OCI-LY7 (cell line): ENCODE measurements around the gene BHLHE41. TPM values are rescaled to one million over a fixed set of nuclear protein-coding genes. Genes with fewer than 3 reads are reported as not detected.

Experiments used
- BruUV-seq: library from RNA; stranded (reverse); fragments of 400-500 nt; replicated peaks from 2 replicates; lab custom pipeline; 2021; lab: Mats Ljungman, UMichigan
- CTCF ChIA-PET: fragments of 300-600 bp; sonication (Branson Sonifier 250); formaldehyde crosslinking; loops from one replicate; lab custom pipeline; 2022; ENCODE audit warnings: antibody characterized with exemption; ENCODE audit not compliant: unreplicated experiment; lab: Charles Lee
- POLR2A ChIA-PET: fragments of 300-600 bp; sonication (Branson Sonifier 250); formaldehyde crosslinking; loops from one replicate; lab custom pipeline; 2022; ENCODE audit warnings: antibody characterized with exemption; lab: Charles Lee
- DNase-seq: peaks from one replicate; pipeline ENCODE4 v3.0.0-alpha.2; 2015; ENCODE audit warnings: low spot score
- H2AFZ ChIP-seq: fragments of 200-600 bp; sonication (generic), shearing (Covaris generic); 2 replicates; pipeline ENCODE4 v1.6.1; 2014; ENCODE audit warnings: mild to moderate bottlenecking, antibody characterized with exemption, low read length, moderate library complexity
- H3K27ac ChIP-seq: fragments of 200-600 bp; sonication (generic); 2 replicates; pipeline ENCODE4 v1.5.1; 2014; ENCODE audit warnings: mixed run types, low read depth, mild to moderate bottlenecking, moderate library complexity, low read length, inconsistent platforms; ENCODE audit not compliant: poor library complexity, severe bottlenecking
- H3K36me3 ChIP-seq: fragments of 200-600 bp; sonication (generic); 2 replicates; pipeline ENCODE4 v1.6.1; 2014; ENCODE audit warnings: mild to moderate bottlenecking, antibody characterized with exemption, low read length, moderate library complexity, mixed read lengths; ENCODE audit not compliant: insufficient read depth
- H3K4me1 ChIP-seq: fragments of 200-600 bp; sonication (generic); 2 replicates; pipeline ENCODE4 v1.5.1; 2014; ENCODE audit warnings: mild to moderate bottlenecking, low read length; ENCODE audit not compliant: insufficient read depth, poor library complexity, severe bottlenecking
- H3K4me2 ChIP-seq: fragments of 200-600 bp; sonication (generic); 2 replicates; pipeline ENCODE4 v1.6.1; 2014; ENCODE audit warnings: mild to moderate bottlenecking, low read length
- H3K4me3 ChIP-seq: fragments of 200-600 bp; sonication (generic); 2 replicates; pipeline ENCODE4 v1.5.1; 2014; ENCODE audit warnings: mild to moderate bottlenecking, low read depth, low read length; ENCODE audit not compliant: poor library complexity, severe bottlenecking
- H3K79me2 ChIP-seq: fragments of 200-600 bp; sonication (generic); 2 replicates; pipeline ENCODE4 v1.6.1; 2016; ENCODE audit warnings: low read depth, mild to moderate bottlenecking, low read length, moderate library complexity, mixed read lengths; ENCODE audit not compliant: insufficient read depth
- H3K9me2 ChIP-seq: fragments of 200-600 bp; sonication (generic); 2 replicates; pipeline ENCODE4 v1.6.1; 2016; ENCODE audit warnings: mild to moderate bottlenecking, low read length, mixed read lengths; ENCODE audit not compliant: insufficient read depth
- H3K9me3 ChIP-seq: fragments of 200-600 bp; sonication (generic); 2 replicates; pipeline ENCODE4 v1.6.1; 2014; ENCODE audit warnings: mild to moderate bottlenecking, mixed run types, low read length, mixed read lengths
- H4K20me1 ChIP-seq: fragments of 200-600 bp; sonication (generic); 2 replicates; pipeline ENCODE4 v1.6.1; 2014; ENCODE audit warnings: mild to moderate bottlenecking, antibody characterized with exemption, low read length, moderate library complexity, mixed read lengths; ENCODE audit not compliant: insufficient read depth
- EZH2phosphoT487 ChIP-seq: fragments of 200-600 bp; sonication (generic); IDR thresholded peaks from 2 replicates; pipeline ENCODE4 v1.6.1; 2018; ENCODE audit warnings: low read depth, borderline replicate concordance, mild to moderate bottlenecking, mixed run types, antibody characterized with exemption, low read length, moderate library complexity, mixed read lengths
- intact Hi-C: fragments of 100-400 bp; cut with micrococcal nuclease; formaldehyde crosslinking; loops from one replicate; pipeline ENCODE4 v1.10.0; 2022; ENCODE audit not compliant: unreplicated experiment
- total RNA-seq, 2 experiments: library from RNA; depleted of rRNA in 1 of 2; stranded (reverse); fragments of >200 nt in 1 of 2; shearing (Covaris generic) in 1 of 2; gene quantifications; 2 replicates each; pipeline ENCODE4 v1.2.3, GENCODE V29; 2014 to 2022
- TF ChIP-seq, protein P1 (sequence below): fragments of 200-600 bp; sonication (generic); conservative IDR thresholded peaks from 2 replicates; pipeline ENCODE4 v1.5.1; 2014; ENCODE audit warnings: mild to moderate bottlenecking, antibody characterized with exemption, low read length, moderate library complexity, mixed read lengths

Gene BHLHE41
- total RNA-seq, 2 experiments from 2014 or later: not detected

- intact Hi-C loops: loop anchor here (2.0 to 5.0 kb wide), 2 partner anchors 555 to 916 kb away; partner anchors contain the start of gene TM7SF3
- no peaks in the 10 kb centered on the region for H3K4me1 ChIP-seq
- no peak overlapping the region for H3K4me2 ChIP-seq
- no TSS peak for BruUV-seq
- TF ChIP-seq EZH2phosphoT487: no peak
- TF ChIP-seq, protein P1, sequence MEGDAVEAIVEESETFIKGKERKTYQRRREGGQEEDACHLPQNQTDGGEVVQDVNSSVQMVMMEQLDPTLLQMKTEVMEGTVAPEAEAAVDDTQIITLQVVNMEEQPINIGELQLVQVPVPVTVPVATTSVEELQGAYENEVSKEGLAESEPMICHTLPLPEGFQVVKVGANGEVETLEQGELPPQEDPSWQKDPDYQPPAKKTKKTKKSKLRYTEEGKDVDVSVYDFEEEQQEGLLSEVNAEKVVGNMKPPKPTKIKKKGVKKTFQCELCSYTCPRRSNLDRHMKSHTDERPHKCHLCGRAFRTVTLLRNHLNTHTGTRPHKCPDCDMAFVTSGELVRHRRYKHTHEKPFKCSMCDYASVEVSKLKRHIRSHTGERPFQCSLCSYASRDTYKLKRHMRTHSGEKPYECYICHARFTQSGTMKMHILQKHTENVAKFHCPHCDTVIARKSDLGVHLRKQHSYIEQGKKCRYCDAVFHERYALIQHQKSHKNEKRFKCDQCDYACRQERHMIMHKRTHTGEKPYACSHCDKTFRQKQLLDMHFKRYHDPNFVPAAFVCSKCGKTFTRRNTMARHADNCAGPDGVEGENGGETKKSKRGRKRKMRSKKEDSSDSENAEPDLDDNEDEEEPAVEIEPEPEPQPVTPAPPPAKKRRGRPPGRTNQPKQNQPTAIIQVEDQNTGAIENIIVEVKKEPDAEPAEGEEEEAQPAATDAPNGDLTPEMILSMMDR: no peak
- no peak overlapping the region for H3K4me3 ChIP-seq
- no peak overlapping the region for H3K27ac ChIP-seq
- POLR2A ChIA-PET: interaction anchor here (1.0 kb wide), 1 partner anchor 10 kb away, joined by 4 read pairs; no protein-coding TSS in a partner anchor
- no peaks in the 10 kb centered on the region for H3K9me3 ChIP-seq
- H2AFZ ChIP-seq: no peak overlapping the region
- no peaks in the 10 kb centered on the region for H3K36me3 ChIP-seq
- no peak for DNase-seq
- H3K79me2 ChIP-seq: no peaks in the 10 kb centered on the region
- CTCF ChIA-PET: no interaction called here
- H3K9me2 ChIP-seq: no peaks in the 10 kb centered on the region
- no peaks in the 10 kb centered on the region for H4K20me1 ChIP-seq
Observed at GRCh38 chr12:26096036-26096435, 28.8 kb downstream of the BHLHE41 start.

DNA sequence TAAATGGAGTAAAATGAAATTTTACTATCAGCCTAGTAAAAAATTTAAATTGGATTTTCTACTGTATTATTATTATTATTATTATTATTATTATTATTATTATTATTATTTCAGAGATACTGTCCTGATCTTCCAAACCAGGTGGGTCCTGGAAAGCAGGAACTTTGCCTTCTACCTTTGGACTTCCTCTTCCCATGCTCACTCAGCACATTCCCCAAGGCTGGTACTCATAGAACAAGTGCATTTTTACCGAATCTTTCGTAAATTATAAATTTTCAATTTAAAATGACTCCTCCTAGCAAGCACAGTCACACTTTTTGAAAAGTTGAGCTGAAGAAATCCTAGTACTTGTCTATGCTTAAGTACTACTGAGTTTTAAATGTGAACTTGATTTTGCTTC lies 29.7 kb downstream of the BHLHE41 start:
- intact Hi-C loops: loop anchor here (5.0 kb wide), 1 partner anchor 917 kb away; the partner anchor contains the start of gene TM7SF3
- Histone ChIP-seq H2AFZ (no peak overlapping the region), H3K36me3 (no peaks in the 10 kb centered on the region), H3K4me3 (no peak overlapping the region), H3K9me3 (no peaks in the 10 kb centered on the region), H4K20me1 (no peaks in the 10 kb centered on the region), H3K9me2 (no peaks in the 10 kb centered on the region), H3K4me2 (no peak overlapping the region), H3K27ac (no peak overlapping the region), H3K79me2 (no peaks in the 10 kb centered on the region), H3K4me1 (no peaks in the 10 kb centered on the region)
- BruUV-seq: no TSS peak
- DNase-seq: no peak
- TF ChIP-seq, protein P1: no peak
- TF ChIP-seq EZH2phosphoT487: no peak
- ChIA-PET POLR2A (interaction anchor here (0.7 kb wide), 1 partner anchor 757 kb away, joined by 3 read pairs; no protein-coding TSS in a partner anchor), CTCF (no interaction called here)

DNA sequence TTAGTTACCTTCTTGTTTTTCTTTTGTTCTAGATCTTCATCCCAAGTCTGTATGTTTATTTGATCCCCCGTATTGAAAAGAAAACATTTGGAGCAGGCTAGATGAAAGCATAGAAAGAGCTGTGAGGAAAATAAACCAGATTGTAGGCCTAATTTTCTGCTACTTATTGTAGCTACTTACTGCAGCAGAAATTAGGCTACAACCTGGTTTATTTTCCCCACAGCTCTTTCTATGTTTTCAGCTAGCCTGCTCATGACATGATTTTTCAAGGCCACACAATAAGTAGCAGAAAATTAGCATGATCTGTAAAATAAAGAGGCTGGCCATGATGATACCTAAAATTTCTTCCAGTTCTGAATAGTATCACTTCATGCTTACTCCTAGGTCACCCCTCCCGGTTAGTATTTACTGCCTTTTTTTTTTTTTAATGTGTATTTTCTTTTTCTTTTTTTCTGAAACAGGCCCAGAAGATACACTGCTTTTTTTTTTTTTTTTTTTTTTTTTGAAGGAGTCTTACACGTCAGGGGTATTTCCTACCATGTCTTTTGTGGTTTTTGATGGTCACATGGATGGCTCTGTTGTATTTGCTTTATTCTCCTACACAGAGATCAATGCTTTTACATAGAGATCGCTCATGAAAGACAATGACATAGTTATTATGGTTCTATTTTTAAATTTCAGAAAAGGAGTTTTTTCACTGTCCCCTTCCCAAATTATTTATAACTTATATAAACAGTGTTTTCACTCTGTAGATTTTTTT lies 32.3 kb downstream of the BHLHE41 start:
- TF ChIP-seq, protein P1: no peak
- no peak for TF ChIP-seq EZH2phosphoT487
- no peaks in the 10 kb centered on the region for H4K20me1 ChIP-seq
- H3K4me1 ChIP-seq: no peaks in the 10 kb centered on the region
- no peak overlapping the region for H3K4me3 ChIP-seq
- H3K9me3 ChIP-seq: no peaks in the 10 kb centered on the region
- no TSS peak for BruUV-seq
- intact Hi-C loops: no loop called here
- no peaks in the 10 kb centered on the region for H3K36me3 ChIP-seq
- no peak overlapping the region for H3K4me2 ChIP-seq
- CTCF ChIA-PET: no interaction called here
- no peaks in the 10 kb centered on the region for H3K79me2 ChIP-seq
- H2AFZ ChIP-seq: no peak overlapping the region
- no peak overlapping the region for H3K27ac ChIP-seq
- no peaks in the 10 kb centered on the region for H3K9me2 ChIP-seq
- POLR2A ChIA-PET: interaction anchor here (0.7 kb wide), 1 partner anchor 378 kb away, joined by 5 read pairs; no protein-coding TSS in a partner anchor
- no peak for DNase-seq
